Ishikawa (cell line): Measurements from ENCODE around the gene ADSL.

Experiments
- CEBPB ChIP-seq: IDR thresholded peaks from 2 replicates; pipeline ENCODE4 v1.6.1; 2012
- CREB1 ChIP-seq: IDR thresholded peaks from 2 replicates; pipeline ENCODE4 v1.6.1; 2012; ENCODE audit warnings: low read depth
- EGR1 ChIP-seq: IDR thresholded peaks from 2 replicates; pipeline ENCODE4 v1.6.1; 2012
- EP300 ChIP-seq: IDR thresholded peaks from 2 replicates; pipeline ENCODE4 v1.6.1; 2012; ENCODE audit warnings: borderline replicate concordance
- FOXM1 ChIP-seq: IDR thresholded peaks from 2 replicates; pipeline ENCODE4 v1.6.1; 2012; ENCODE audit warnings: low read depth, borderline replicate concordance
- MAX ChIP-seq: IDR thresholded peaks from 2 replicates; pipeline ENCODE4 v1.6.1; 2012
- NFIC ChIP-seq: IDR thresholded peaks from 2 replicates; pipeline ENCODE4 v1.6.1; 2012
- RAD21 ChIP-seq: IDR thresholded peaks from 2 replicates; pipeline ENCODE4 v1.6.1; 2012; ENCODE audit warnings: low read depth
- REST ChIP-seq: IDR thresholded peaks from 2 replicates; pipeline ENCODE4 v1.6.1; 2012; ENCODE audit warnings: low read depth, mild to moderate bottlenecking
- TAF1 ChIP-seq: IDR thresholded peaks from 2 replicates; pipeline ENCODE4 v1.6.1; 2012; ENCODE audit warnings: low read depth, mild to moderate bottlenecking
- TCF12 ChIP-seq: IDR thresholded peaks from 2 replicates; pipeline ENCODE4 v1.6.1; 2012; ENCODE audit warnings: low read depth
- TEAD4 ChIP-seq: IDR thresholded peaks from 2 replicates; pipeline ENCODE4 v1.6.1; 2012
- USF1 ChIP-seq: IDR thresholded peaks from 2 replicates; pipeline ENCODE4 v1.6.1; 2012
- YY1 ChIP-seq: IDR thresholded peaks from 2 replicates; pipeline ENCODE4 v1.6.1; 2012; ENCODE audit warnings: low read depth
- ZBTB7A ChIP-seq: IDR thresholded peaks from 2 replicates; pipeline ENCODE4 v1.6.1; 2012; ENCODE audit warnings: low read depth

ADSL gene

GRCh38 chr22:40409613-40410113 lies 63.4 kb downstream of the ADSL start:
- TF ChIP-seq YY1 (no peak), TAF1 (no peak), CEBPB (no peak), RAD21 (no peak), NFIC (no peak), EP300 (no peak), EGR1 (no peak), ZBTB7A (no peak)

GRCh38 chr22:40410272-40410671 lies 64.0 kb downstream of the ADSL start:
- no peak for TF ChIP-seq ZBTB7A
- no peak for TF ChIP-seq USF1
- TF ChIP-seq EP300, result no peak
- TF ChIP-seq TAF1, result no peak
- no peak for TF ChIP-seq RAD21
- no peak for TF ChIP-seq MAX
- no peak for TF ChIP-seq CREB1
- no peak for TF ChIP-seq FOXM1
- no peak for TF ChIP-seq YY1
- TF ChIP-seq TCF12, result no peak
- no peak for TF ChIP-seq NFIC
- TF ChIP-seq CEBPB, result no peak

- TF ChIP-seq TAF1, result no peak
- no peak for TF ChIP-seq FOXM1
- TF ChIP-seq RAD21, result no peak
- no peak for TF ChIP-seq YY1
- no peak for TF ChIP-seq MAX
- no peak for TF ChIP-seq EP300
- TF ChIP-seq EGR1, result no peak
- TF ChIP-seq USF1, result no peak
- TF ChIP-seq CREB1, result no peak
- TF ChIP-seq TCF12, result no peak
- TF ChIP-seq TEAD4, result no peak
- TF ChIP-seq ZBTB7A, result no peak
- TF ChIP-seq REST, result no peak
- no peak for TF ChIP-seq CEBPB
- TF ChIP-seq NFIC, result no peak
These were observed 64.6 kb downstream of the ADSL start for GRCh38 chr22:40410731-40411505.

GRCh38 chr22:40411506-40411861 lies 65.2 kb downstream of the ADSL start:
- TF ChIP-seq CREB1, result no peak
- TF ChIP-seq YY1, result no peak
- no peak for TF ChIP-seq REST
- TF ChIP-seq TAF1, result no peak
- TF ChIP-seq TCF12, result no peak
- TF ChIP-seq CEBPB, result no peak
- TF ChIP-seq NFIC, result no peak
- TF ChIP-seq USF1, result no peak
- TF ChIP-seq MAX, result no peak
- no peak for TF ChIP-seq EP300
- no peak for TF ChIP-seq FOXM1
- TF ChIP-seq EGR1, result no peak

GRCh38 chr22:40412441-40412840 lies 66.1 kb downstream of the ADSL start:
- TF ChIP-seq CEBPB (no peak), EGR1 (no peak), CREB1 (no peak), TAF1 (no peak), YY1 (no peak), NFIC (no peak), TCF12 (no peak), REST (no peak), RAD21 (no peak)
